Measurements from ENCODE around the gene IL9. TPM values are rescaled to one million over a fixed set of nuclear protein-coding genes. Genes with fewer than 3 reads are reported as not detected.

IL9 gene
- total and polyA plus RNA-seq, 2 of the 4 experiments (the other 2 are of a cell fraction), result not detected

GRCh38 chr5:135915466-135916001 is 19.9 kb upstream of the IL9 start:
- no peak overlapping the region for H2AK9ac ChIP-seq (replicated peaks; ENCODE audit: low read depth, low read length, poor library complexity)
- H4K5ac ChIP-seq (ENCODE audit: low read depth, low read length), result no peak overlapping the region
- intact Hi-C loops (cut with micrococcal nuclease), result no loop called here
- H3K4me1 ChIP-seq (ENCODE audit: control insufficient read depth, insufficient read depth, low read length), result no peaks in the 10 kb centered on the region
- H3K14ac ChIP-seq (replicated peaks; ENCODE audit: low read depth, low read length), result no peak overlapping the region
- H3K4ac ChIP-seq (ENCODE audit: low read depth, low read length), result no peak overlapping the region
- H3K18ac ChIP-seq (ENCODE audit: low read depth, low read length), result no peak overlapping the region
- no peak overlapping the region for H2AFZ ChIP-seq (replicated peaks; ENCODE audit: low read length, poor library complexity)
- H3K9me1 ChIP-seq (ENCODE audit: insufficient read depth, low read length), result no peaks in the 10 kb centered on the region
- BruUV-seq (replicated peaks), result no TSS peak
- no peak overlapping the region for H3K56ac ChIP-seq (ENCODE audit: extremely low read depth, insufficient read depth, low read length)
- WGBS, 2 experiments (ENCODE audit: extremely low coverage in 2 of 2, insufficient read length in 1 of 2), result no CpG with 5 or more reads among the region's 5 CpGs
- H2BK20ac ChIP-seq (ENCODE audit: low read depth, low read length), result no peak overlapping the region
- no peaks in the 10 kb centered on the region for H4K20me1 ChIP-seq (ENCODE audit: insufficient read depth, low read length)
- H3K9me3 ChIP-seq (ENCODE audit: control insufficient read depth, insufficient read depth, low read length), result no peaks in the 10 kb centered on the region
- POLR2A ChIA-PET (ENCODE audit: unreplicated experiment), result no interaction called here
- no peak overlapping the region for H2AK5ac ChIP-seq (ENCODE audit: low read depth, low read length)
- H3K36me3 ChIP-seq (ENCODE audit: control insufficient read depth, insufficient read depth, low read length), result no peaks in the 10 kb centered on the region
- no peak overlapping the region for H3K27ac ChIP-seq (ENCODE audit: insufficient read depth, low read length)
- DNase-seq, result peak; percentile 8
- H3K4me3 ChIP-seq (ENCODE audit: insufficient read depth, low read depth, low read length), result no peak overlapping the region
- ATAC-seq (ENCODE audit: low read depth), result no peak
- H3K9ac ChIP-seq (ENCODE audit: low read depth, low read length), result no peak overlapping the region
- H3K27me3 ChIP-seq (ENCODE audit: control insufficient read depth, insufficient read depth, low read length), result peaks cover 35% of the 10 kb centered on the region
- H3K4me2 ChIP-seq (ENCODE audit: low read depth, low read length), result no peak overlapping the region
- H2BK5ac ChIP-seq (ENCODE audit: low read depth, low read length, poor library complexity, severe bottlenecking), result no peak overlapping the region
- no peak overlapping the region for H3K23ac ChIP-seq (ENCODE audit: low read depth, low read length)
- H3K79me1 ChIP-seq (ENCODE audit: low read depth in 1 of 2, low read length in 2 of 2), result no peaks in the 10 kb centered on the region
- no peak overlapping the region for H4K91ac ChIP-seq (ENCODE audit: insufficient read depth, low read depth, low read length)
- in situ Hi-C loops (cut with MboI; ENCODE audit: low sequenced_read_pairs), result no loop called here
- no peak overlapping the region for H2BK120ac ChIP-seq (ENCODE audit: low read depth, low read length)
- H2BK15ac ChIP-seq (ENCODE audit: low read depth, low read length), result no peak overlapping the region
- H4K8ac ChIP-seq (ENCODE audit: low read depth in 2 of 2, low read length in 2 of 2), result no peak overlapping the region
- dilution Hi-C loops (cut with HindIII; ENCODE audit: low sequenced_read_pairs, unreplicated experiment), result no loop called here
- CTCF ChIA-PET, result interaction anchor here (0.7 kb wide), 1 partner anchor 249 kb away, joined by 3 read pairs; no protein-coding TSS in a partner anchor
- TF ChIP-seq MAZ (IDR thresholded peaks at IDR 0.05; ENCODE audit: borderline replicate concordance, low read depth, low read length), result no peak
- no peak for TF ChIP-seq CTCF (conservative IDR thresholded peaks at IDR 0.05; ENCODE audit: low read depth, low read length)
- TF ChIP-seq ELK1 (IDR thresholded peaks at IDR 0.05; ENCODE audit: borderline replicate concordance, low read depth, low read length), result no peak
- no peak for TF ChIP-seq RAD21 (IDR thresholded peaks at IDR 0.05; ENCODE audit: low read length)
- TF ChIP-seq BHLHE40 (IDR thresholded peaks at IDR 0.05; ENCODE audit: low read depth, low read length), result no peak
- TF ChIP-seq FOS (IDR thresholded peaks at IDR 0.05; ENCODE audit: low read depth, low read length), result no peak
- TF ChIP-seq SMC3 (IDR thresholded peaks at IDR 0.05; ENCODE audit: low read depth, low read length), result no peak
- no peak for TF ChIP-seq CHD1 (IDR thresholded peaks at IDR 0.05; ENCODE audit: low read depth, low read length)
- no peak for TF ChIP-seq RFX5 (IDR thresholded peaks at IDR 0.05; ENCODE audit: low read depth, low read length)
- TF ChIP-seq MAFK (IDR thresholded peaks at IDR 0.05; ENCODE audit: low read depth, low read length), result no peak
- TF ChIP-seq POLR2A (IDR thresholded peaks at IDR 0.05; ENCODE audit: low read depth, low read length), result no peak
- no peak for TF ChIP-seq RCOR1 (IDR thresholded peaks at IDR 0.05; ENCODE audit: insufficient replicate concordance, low read length)
- no peak for TF ChIP-seq USF2 (IDR thresholded peaks at IDR 0.05; ENCODE audit: low read depth, low read length)

Measured in IMR-90 (cell line).